PC-3 (cell line): ENCODE measurements around the gene PRMT1. TPM values are rescaled to one million over a fixed set of nuclear protein-coding genes. Genes with fewer than 3 reads are reported as not detected.

ENCODE experiments used
- ATAC-seq: fragments of 200-7000 bp; cut with Tn5 transposase; 2 replicates; pipeline ENCODE4 v1.9.1; 2020; ENCODE audit warnings: mild to moderate bottlenecking, moderate library complexity
- BruUV-seq: library from RNA; stranded (reverse); fragments of 400-500 nt; replicated peaks from 2 replicates; lab custom pipeline; 2021; lab: Mats Ljungman, UMichigan
- CTCF ChIA-PET: fragments of 300-600 bp; sonication (Branson Sonifier 250); formaldehyde crosslinking; loops from one replicate; lab custom pipeline; 2022; ENCODE audit warnings: antibody characterized with exemption; lab: Charles Lee
- POLR2A ChIA-PET: fragments of 300-600 bp; sonication (Branson Sonifier 250); formaldehyde crosslinking; loops from one replicate; lab custom pipeline; 2022; ENCODE audit warnings: antibody characterized with exemption; ENCODE audit not compliant: unreplicated experiment; lab: Charles Lee
- DNase-seq: peaks from one replicate; pipeline ENCODE4 v3.0.0-alpha.2; 2015
- H2AFZ ChIP-seq: fragments of 300-600 bp; sonication (generic); 2 replicates; pipeline ENCODE4 v1.6.0; 2016; ENCODE audit warnings: antibody characterized with exemption, low read length
- H3F3A ChIP-seq: fragments of 300-600 bp; sonication (generic); one replicate; pipeline ENCODE4 v1.6.0; 2017; ENCODE audit warnings: antibody characterized with exemption, low read length, control low read depth, mild to moderate bottlenecking; ENCODE audit not compliant: unreplicated experiment
- H3K27ac ChIP-seq: fragments of 300-600 bp; sonication (generic); 2 replicates; pipeline ENCODE4 v1.5.1; 2016; ENCODE audit warnings: mild to moderate bottlenecking, low read length
- H3K27me3 ChIP-seq: fragments of 300-600 bp; sonication (generic); 2 replicates; pipeline ENCODE4 v1.6.1; 2016; ENCODE audit warnings: low read length, mixed read lengths
- H3K36me3 ChIP-seq: fragments of 300-600 bp; sonication (generic); 2 replicates; pipeline ENCODE4 v1.6.1; 2016; ENCODE audit warnings: low read depth, mixed run types, low read length, mixed read lengths
- H3K4me1 ChIP-seq: fragments of 300-600 bp; sonication (generic); 2 replicates; pipeline ENCODE4 v1.5.1; 2016; ENCODE audit warnings: low read length; ENCODE audit not compliant: insufficient read depth
- H3K4me2 ChIP-seq: fragments of 300-600 bp; sonication (generic); 2 replicates; pipeline ENCODE4 v1.6.0; 2016; ENCODE audit warnings: low read length
- H3K4me3 ChIP-seq: fragments of 300-600 bp; sonication (generic); 2 replicates; pipeline ENCODE4 v1.5.1; 2016; ENCODE audit warnings: mild to moderate bottlenecking, low read length, mixed read lengths
- H3K79me2 ChIP-seq: fragments of 300-600 bp; sonication (generic); 2 replicates; pipeline ENCODE4 v1.6.1; 2017; ENCODE audit warnings: low read length, mixed read lengths
- H3K9ac ChIP-seq: fragments of 300-600 bp; sonication (generic); 2 replicates; pipeline ENCODE4 v1.6.0; 2016; ENCODE audit warnings: mild to moderate bottlenecking, low read length
- H3K9me2 ChIP-seq: fragments of 300-600 bp; sonication (generic); replicated peaks from 2 replicates; pipeline ENCODE4 v1.6.1; 2016; ENCODE audit warnings: mixed run types, low read length, mixed read lengths
- H3K9me3 ChIP-seq: fragments of 300-600 bp; sonication (generic); 2 replicates; pipeline ENCODE4 v1.6.1; 2016; ENCODE audit warnings: low read length, mixed read lengths
- H4K20me1 ChIP-seq: fragments of 300-600 bp; sonication (generic); 2 replicates; pipeline ENCODE4 v1.6.1; 2016; ENCODE audit warnings: low read length, mixed read lengths
- EZH2 ChIP-seq: fragments of 300-600 bp; sonication (generic); IDR thresholded peaks from one replicate; pipeline ENCODE4 v1.6.1; 2017; ENCODE audit warnings: antibody characterized with exemption, mild to moderate bottlenecking, low read length; ENCODE audit not compliant: unreplicated experiment
- intact Hi-C: fragments of 100-400 bp; cut with micrococcal nuclease; formaldehyde crosslinking; loops from 2 replicates; pipeline ENCODE4 v1.9.0; 2023
- total RNA-seq: library from RNA; depleted of rRNA; stranded (reverse); fragments of >200 nt; gene quantifications from 2 replicates; pipeline ENCODE4 v1.2.3, GENCODE V29; 2014
- TF ChIP-seq, protein P1 (sequence below): fragments of 300-600 bp; sonication (generic); conservative IDR thresholded peaks from 2 replicates; pipeline ENCODE4 v1.5.1; 2017; ENCODE audit warnings: antibody characterized with exemption, low read depth, mild to moderate bottlenecking, low read length

PRMT1 gene
- total RNA-seq, 1 experiment from 2014 or later: 625 TPM

DNA sequence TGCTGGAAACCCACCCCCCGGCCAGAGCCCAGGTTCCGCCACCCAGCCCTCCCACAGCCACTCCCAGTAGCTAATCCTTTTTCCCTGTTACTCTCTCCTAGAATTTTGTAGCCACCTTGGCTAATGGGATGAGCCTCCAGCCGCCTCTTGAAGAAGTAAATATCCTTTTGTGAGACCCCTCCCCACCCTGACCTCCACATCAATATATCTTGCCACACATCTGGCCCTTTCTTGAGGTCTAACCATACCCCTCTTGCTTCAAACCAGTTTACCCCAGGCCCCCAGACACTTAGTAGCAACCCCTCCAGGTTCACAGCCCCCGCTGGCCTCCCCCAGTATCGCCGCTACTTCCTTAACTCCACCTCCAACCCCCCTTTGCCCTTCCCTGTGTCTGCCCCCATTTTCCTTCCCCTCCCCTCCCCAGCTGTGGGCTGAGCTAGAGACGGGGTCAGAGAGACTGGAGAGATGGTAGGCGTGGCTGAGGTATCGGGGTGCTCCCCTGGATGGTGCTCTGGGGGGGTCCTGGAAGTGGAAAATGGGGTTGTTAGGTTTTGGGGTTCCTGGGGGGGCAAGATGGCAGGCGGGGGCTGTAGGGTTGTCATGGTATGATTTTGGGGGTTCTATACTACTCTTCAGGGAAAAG, 2.8 kb downstream of the PRMT1 start:
- Histone ChIP-seq H3K36me3 (peaks cover 44% of the 10 kb centered on the region), H3K4me3 (no peak overlapping the region), H3K4me2 (peak overlapping the region; percentile 99), H3K9me2 (no peaks in the 10 kb centered on the region), H3K27me3 (no peaks in the 10 kb centered on the region), H3K9me3 (no peaks in the 10 kb centered on the region), H3K4me1 (peaks cover 20% of the 10 kb centered on the region), H3F3A (no peaks in the 10 kb centered on the region), H4K20me1 (peaks cover 38% of the 10 kb centered on the region), H3K9ac (no peak overlapping the region), H2AFZ (no peak overlapping the region), H3K79me2 (peaks cover 53% of the 10 kb centered on the region), H3K27ac (no peak overlapping the region)
- no TSS peak for BruUV-seq
- POLR2A ChIA-PET: interaction anchor here (0.6 kb wide), 2 partner anchors 38 to 48 kb away, joined by 6 to 10 read pairs; no protein-coding TSS in a partner anchor
- TF ChIP-seq, protein P1, sequence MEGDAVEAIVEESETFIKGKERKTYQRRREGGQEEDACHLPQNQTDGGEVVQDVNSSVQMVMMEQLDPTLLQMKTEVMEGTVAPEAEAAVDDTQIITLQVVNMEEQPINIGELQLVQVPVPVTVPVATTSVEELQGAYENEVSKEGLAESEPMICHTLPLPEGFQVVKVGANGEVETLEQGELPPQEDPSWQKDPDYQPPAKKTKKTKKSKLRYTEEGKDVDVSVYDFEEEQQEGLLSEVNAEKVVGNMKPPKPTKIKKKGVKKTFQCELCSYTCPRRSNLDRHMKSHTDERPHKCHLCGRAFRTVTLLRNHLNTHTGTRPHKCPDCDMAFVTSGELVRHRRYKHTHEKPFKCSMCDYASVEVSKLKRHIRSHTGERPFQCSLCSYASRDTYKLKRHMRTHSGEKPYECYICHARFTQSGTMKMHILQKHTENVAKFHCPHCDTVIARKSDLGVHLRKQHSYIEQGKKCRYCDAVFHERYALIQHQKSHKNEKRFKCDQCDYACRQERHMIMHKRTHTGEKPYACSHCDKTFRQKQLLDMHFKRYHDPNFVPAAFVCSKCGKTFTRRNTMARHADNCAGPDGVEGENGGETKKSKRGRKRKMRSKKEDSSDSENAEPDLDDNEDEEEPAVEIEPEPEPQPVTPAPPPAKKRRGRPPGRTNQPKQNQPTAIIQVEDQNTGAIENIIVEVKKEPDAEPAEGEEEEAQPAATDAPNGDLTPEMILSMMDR: no peak
- DNase-seq: no peak
- ATAC-seq: no peak
- CTCF ChIA-PET: interaction anchor here (0.7 kb wide), 1 partner anchor 78 kb away, joined by 3 read pairs; no protein-coding TSS in a partner anchor
- intact Hi-C loops: loop anchor here (5.0 kb wide), 3 partner anchors 127 to 197 kb away; partner anchors contain the start of genes AKT1S1, RPS11 and TBC1D17

DNA sequence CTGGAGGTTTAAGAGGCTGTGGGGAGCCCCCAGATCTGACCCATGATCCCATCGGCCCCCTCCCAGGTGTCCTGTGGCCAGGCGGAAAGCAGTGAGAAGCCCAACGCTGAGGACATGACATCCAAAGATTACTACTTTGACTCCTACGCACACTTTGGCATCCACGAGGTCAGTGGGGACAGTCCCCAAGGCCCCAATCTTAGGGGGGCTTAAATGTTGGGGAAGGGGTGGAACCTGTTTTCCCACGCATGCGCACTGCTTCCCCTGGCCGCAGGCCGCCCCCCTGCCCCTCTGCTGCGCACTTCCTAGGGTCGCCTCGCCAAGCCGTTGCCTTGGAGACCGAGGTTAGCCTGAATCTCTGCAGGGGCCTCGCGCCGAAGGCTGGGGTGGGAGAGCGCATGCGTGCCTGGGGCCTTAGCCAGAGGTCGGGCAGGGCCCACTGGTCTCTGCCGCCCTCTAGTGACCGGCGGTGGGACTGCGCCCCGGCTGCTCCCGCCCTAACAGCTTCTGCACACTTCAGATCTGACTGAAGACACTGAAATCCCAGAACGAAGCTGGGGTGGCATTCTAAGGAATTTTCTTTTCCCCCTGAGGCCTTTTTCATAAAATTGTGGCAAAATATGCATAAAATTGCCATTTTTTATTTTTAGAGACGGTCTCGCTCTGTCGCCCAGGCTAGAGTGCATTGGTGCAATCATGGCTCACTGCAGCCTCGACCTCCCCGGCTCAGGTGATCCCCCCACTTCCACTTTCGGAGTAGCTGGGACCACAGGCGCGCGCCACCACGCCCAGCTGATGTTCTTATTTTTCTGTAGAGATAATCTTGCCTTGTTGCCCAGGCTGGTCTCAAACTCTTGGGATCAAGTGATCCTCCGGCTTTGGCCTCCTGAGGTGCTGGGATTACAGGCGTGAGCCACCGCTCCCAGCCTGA, 3.6 kb downstream of the PRMT1 start:
- H3K4me1 ChIP-seq: peaks cover 20% of the 10 kb centered on the region
- peaks cover 53% of the 10 kb centered on the region for H3K79me2 ChIP-seq
- no peak overlapping the region for H2AFZ ChIP-seq
- H3K4me2 ChIP-seq: peak overlapping the region; percentile 99
- H3K36me3 ChIP-seq: peaks cover 51% of the 10 kb centered on the region
- CTCF ChIA-PET: interaction anchor here (0.5 to 0.6 kb wide), 2 partner anchors 42 to 134 kb away, joined by 5 to 6 read pairs; no protein-coding TSS in a partner anchor
- no peaks in the 10 kb centered on the region for H3K9me2 ChIP-seq
- no peaks in the 10 kb centered on the region for H3K27me3 ChIP-seq
- peak; percentile 2; the same call in 1 of the 2 replicates for ATAC-seq
- H3K9ac ChIP-seq: no peak overlapping the region
- no peak for TF ChIP-seq EZH2
- TF ChIP-seq, protein P1: peak; percentile 97
- no TSS peak for BruUV-seq
- intact Hi-C loops: no loop called here
- POLR2A ChIA-PET: interaction anchor here (0.6 to 0.7 kb wide), 2 partner anchors 86 to 534 kb away, joined by 3 to 10 read pairs; partner anchors contain the start of gene AP2A1
- H4K20me1 ChIP-seq: peaks cover 45% of the 10 kb centered on the region
- no peak overlapping the region for H3K27ac ChIP-seq
- H3K9me3 ChIP-seq: no peaks in the 10 kb centered on the region
- DNase-seq: peak; percentile 93
- no peak overlapping the region for H3K4me3 ChIP-seq
- no peaks in the 10 kb centered on the region for H3F3A ChIP-seq
